ENCODE measurements around the gene UBE2D2.

UBE2D2 gene

GRCh38 chr5:139638736-139639618 is 77.8 kb downstream of the UBE2D2 start:
- DNase-seq (ENCODE audit: low spot score in 2 of 2) = no peak
- Histone ChIP-seq H3K27me3 (ENCODE audit: low read depth) (no peaks in the 10 kb centered on the region), H3K9me3 (no peaks in the 10 kb centered on the region), H3K4me3 (no peak overlapping the region; the same call in 1 of the 2 replicates), H3K36me3 (replicated peaks) (no peaks in the 10 kb centered on the region; the same call in 1 of the 2 replicates), H3K4me1 (peaks cover 15% of the 10 kb centered on the region)
- in situ Hi-C loops (cut with MboI; ENCODE audit: low sequenced_read_pairs) = no loop called here

GRCh38 chr5:139639619-139640380 is 78.7 kb downstream of the UBE2D2 start:
- DNase-seq (ENCODE audit: low spot score in 2 of 2) = no peak
- no peaks in the 10 kb centered on the region for H3K9me3 ChIP-seq
- peaks cover 15% of the 10 kb centered on the region for H3K4me1 ChIP-seq
- H3K4me3 ChIP-seq = no peak overlapping the region
- no peaks in the 10 kb centered on the region for H3K36me3 ChIP-seq (replicated peaks)
- H3K27me3 ChIP-seq (ENCODE audit: low read depth) = no peaks in the 10 kb centered on the region
- in situ Hi-C loops (cut with MboI; ENCODE audit: low sequenced_read_pairs) = no loop called here

GRCh38 chr5:139640421-139641115 is 79.4 kb downstream of the UBE2D2 start:
- no peak for DNase-seq (ENCODE audit: low spot score in 2 of 2)
- no peaks in the 10 kb centered on the region for H3K9me3 ChIP-seq
- no peak overlapping the region for H3K4me3 ChIP-seq
- no peaks in the 10 kb centered on the region for H3K27me3 ChIP-seq (ENCODE audit: low read depth)
- H3K4me1 ChIP-seq = peaks cover 15% of the 10 kb centered on the region
- H3K36me3 ChIP-seq (replicated peaks) = no peaks in the 10 kb centered on the region
- in situ Hi-C loops (cut with MboI; ENCODE audit: low sequenced_read_pairs) = no loop called here

- no peaks in the 10 kb centered on the region for H3K9me3 ChIP-seq
- DNase-seq (ENCODE audit: low spot score in 2 of 2) = no peak
- no peaks in the 10 kb centered on the region for H3K36me3 ChIP-seq (replicated peaks)
- H3K4me1 ChIP-seq = peaks cover 15% of the 10 kb centered on the region
- no peaks in the 10 kb centered on the region for H3K27me3 ChIP-seq (ENCODE audit: low read depth)
- no peak overlapping the region for H3K4me3 ChIP-seq
- in situ Hi-C loops (cut with MboI; ENCODE audit: low sequenced_read_pairs) = no loop called here
These were observed 80.3 kb downstream of the UBE2D2 start for GRCh38 chr5:139641116-139642080.

GRCh38 chr5:139642213-139642612 is 81.1 kb downstream of the UBE2D2 start:
- in situ Hi-C loops (cut with MboI; ENCODE audit: low sequenced_read_pairs) = no loop called here
- H3K36me3 ChIP-seq (replicated peaks) = no peaks in the 10 kb centered on the region
- peaks cover 11% of the 10 kb centered on the region for H3K4me1 ChIP-seq
- H3K27me3 ChIP-seq (ENCODE audit: low read depth) = no peaks in the 10 kb centered on the region
- no peak for DNase-seq (ENCODE audit: low spot score in 2 of 2)
- H3K9me3 ChIP-seq = no peaks in the 10 kb centered on the region
- H3K4me3 ChIP-seq = no peak overlapping the region

GRCh38 chr5:139642891-139643871 is 82.0 kb downstream of the UBE2D2 start:
- H3K27me3 ChIP-seq (ENCODE audit: low read depth) = no peaks in the 10 kb centered on the region
- H3K4me1 ChIP-seq = peaks cover 4% of the 10 kb centered on the region
- no peaks in the 10 kb centered on the region for H3K36me3 ChIP-seq (replicated peaks)
- H3K9me3 ChIP-seq = no peaks in the 10 kb centered on the region
- no peak overlapping the region for H3K4me3 ChIP-seq
- DNase-seq (ENCODE audit: low spot score in 2 of 2) = no peak
- in situ Hi-C loops (cut with MboI; ENCODE audit: low sequenced_read_pairs) = no loop called here

GRCh38 chr5:139644001-139644456 is 82.9 kb downstream of the UBE2D2 start:
- Histone ChIP-seq H3K27me3 (ENCODE audit: low read depth) (no peaks in the 10 kb centered on the region), H3K36me3 (replicated peaks) (no peaks in the 10 kb centered on the region), H3K9me3 (no peaks in the 10 kb centered on the region), H3K4me1 (no peaks in the 10 kb centered on the region), H3K4me3 (no peak overlapping the region)
- no peak for DNase-seq (ENCODE audit: low spot score in 2 of 2)
- in situ Hi-C loops (cut with MboI; ENCODE audit: low sequenced_read_pairs) = no loop called here

- no peaks in the 10 kb centered on the region for H3K9me3 ChIP-seq
- H3K4me1 ChIP-seq = no peaks in the 10 kb centered on the region
- no peaks in the 10 kb centered on the region for H3K27me3 ChIP-seq (ENCODE audit: low read depth)
- DNase-seq (ENCODE audit: low spot score in 2 of 2) = no peak
- no peaks in the 10 kb centered on the region for H3K36me3 ChIP-seq (replicated peaks)
- H3K4me3 ChIP-seq = no peak overlapping the region
- in situ Hi-C loops (cut with MboI; ENCODE audit: low sequenced_read_pairs) = loop anchor here (5.0 kb wide), 1 partner anchor 117 kb away; no protein-coding TSS in a partner anchor
These were observed 83.7 kb downstream of the UBE2D2 start for GRCh38 chr5:139644646-139645429.

GRCh38 chr5:139645430-139645871 is 84.3 kb downstream of the UBE2D2 start:
- no peak for DNase-seq (ENCODE audit: low spot score in 2 of 2)
- in situ Hi-C loops (cut with MboI; ENCODE audit: low sequenced_read_pairs) = loop anchor here (5.0 kb wide), 1 partner anchor 117 kb away; no protein-coding TSS in a partner anchor

GRCh38 chr5:139646111-139646510 is 85.0 kb downstream of the UBE2D2 start:
- DNase-seq (ENCODE audit: low spot score in 2 of 2) = no peak
- Histone ChIP-seq H3K36me3 (replicated peaks) (no peaks in the 10 kb centered on the region), H3K27me3 (ENCODE audit: low read depth) (no peaks in the 10 kb centered on the region), H3K9me3 (no peaks in the 10 kb centered on the region), H3K4me1 (peaks cover 7% of the 10 kb centered on the region), H3K4me3 (no peak overlapping the region)
- in situ Hi-C loops (cut with MboI; ENCODE audit: low sequenced_read_pairs) = loop anchor here (5.0 kb wide), 1 partner anchor 116 kb away; no protein-coding TSS in a partner anchor

More at GRCh38 chr5:139645430-139645871, 84.3 kb downstream of the UBE2D2 start:
- no peak overlapping the region for H3K4me3 ChIP-seq
- no peaks in the 10 kb centered on the region for H3K27me3 ChIP-seq (ENCODE audit: low read depth)
- H3K9me3 ChIP-seq = no peaks in the 10 kb centered on the region
- peaks cover under 1% of the 10 kb centered on the region for H3K4me1 ChIP-seq
- no peaks in the 10 kb centered on the region for H3K36me3 ChIP-seq (replicated peaks)

- in situ Hi-C loops (cut with MboI; ENCODE audit: low sequenced_read_pairs) = loop anchor here (5.0 kb wide), 1 partner anchor 115 kb away; no protein-coding TSS in a partner anchor
- no peak overlapping the region for H3K4me3 ChIP-seq
- DNase-seq (ENCODE audit: low spot score in 2 of 2) = no peak
- peaks cover 15% of the 10 kb centered on the region for H3K4me1 ChIP-seq
- no peaks in the 10 kb centered on the region for H3K27me3 ChIP-seq (ENCODE audit: low read depth)
- no peaks in the 10 kb centered on the region for H3K9me3 ChIP-seq
- no peaks in the 10 kb centered on the region for H3K36me3 ChIP-seq (replicated peaks)
These were observed 85.9 kb downstream of the UBE2D2 start for GRCh38 chr5:139646912-139647505.
